ENCODE results near the gene ELOB. TPM values are rescaled to one million over a fixed set of nuclear protein-coding genes. Genes with fewer than 3 reads are reported as not detected.
A peak's percentile ranks its signal among the peaks of the same experiment; 100 is the strongest.

Gene ELOB
- total and polyA plus RNA-seq, 2 of the 8 experiments (the other 6 are each of a cell fraction or from before 2014, with no cell fraction given) = 237 to 1,357 TPM

- no peaks in the 10 kb centered on the region for H3K9me3 ChIP-seq (ENCODE audit: insufficient read depth in 2 of 2, low read depth in 1 of 2, low read length in 1 of 2)
- no peak for TF ChIP-seq RAD21 (IDR thresholded peaks at IDR 0.05 in 1 of 2, conservative IDR thresholded peaks at IDR 0.05 in 1 of 2; ENCODE audit: low read depth in 2 of 2, low read length in 2 of 2)
- TF ChIP-seq SAP30 (IDR thresholded peaks at IDR 0.05; ENCODE audit: insufficient read depth, insufficient replicate concordance, low read length) = no peak
- TF ChIP-seq SUZ12 (IDR thresholded peaks at IDR 0.05; ENCODE audit: low read length) = no peak
- no peak for TF ChIP-seq NANOG (IDR thresholded peaks at IDR 0.05; ENCODE audit: insufficient read depth, low read depth, low read length, poor library complexity, severe bottlenecking)
- TF ChIP-seq CTBP2 (IDR thresholded peaks at IDR 0.05; ENCODE audit: borderline replicate concordance, insufficient read depth, insufficient read length, low read length) = no peak
- no peak for TF ChIP-seq ZNF274 (IDR thresholded peaks at IDR 0.05; ENCODE audit: borderline replicate concordance, extremely low read depth, low read length)
- no peak for TF ChIP-seq RXRA (IDR thresholded peaks at IDR 0.05; ENCODE audit: insufficient read depth, low read depth, low read length)
- TF ChIP-seq SP1 (IDR thresholded peaks at IDR 0.05; ENCODE audit: low read depth, low read length) = no peak
- no peak for TF ChIP-seq KDM1A (IDR thresholded peaks at IDR 0.05; ENCODE audit: borderline replicate concordance, low read length)
- TF ChIP-seq BCL11A (IDR thresholded peaks at IDR 0.05; ENCODE audit: low read depth in 2 of 2, low read length in 2 of 2) = no peak
Observed at GRCh38 chr16:2779978-2780898, 3.2 kb upstream of the ELOB start.

More at GRCh38 chr16:2779978-2780898, 3.2 kb upstream of the ELOB start:
- H2BK12ac ChIP-seq (ENCODE audit: low read depth, low read length) = no peak overlapping the region
- 73% methylated on average over 17 of the region's 17 CpGs; no CpG with 5 or more reads in 1 of the 2 experiments for WGBS, 2 experiments (ENCODE audit: extremely low coverage in 1 of 2, insufficient coverage in 1 of 2, insufficient read length in 1 of 2, insufficient replicate concordance in 2 of 2, low coverage in 1 of 2, low lambda C conversion rate in 2 of 2, missing lambda C conversion rate in 1 of 2)
- H3K14ac ChIP-seq (ENCODE audit: insufficient read length) = no peak overlapping the region
- peaks cover 0 to 6% (median under 1%) of the 10 kb centered on the region in 4 experiments; a peak in 2 of 8 replicates for H3K36me3 ChIP-seq (ENCODE audit: control insufficient read depth in 2 of 4, insufficient read depth in 4 of 4, low read length in 3 of 4)
- ChIA-PET CTCF (ENCODE audit: partially characterized antibody) (no interaction called here), POLR2A (ENCODE audit: partially characterized antibody) (interaction anchor here (1.0 to 9.5 kb wide), 4 partner anchors 12 to 28 kb away, joined by 3 to 180 read pairs (median 26); partner anchors contain the start of gene SRRM2)
- H3K4me2 ChIP-seq (ENCODE audit: insufficient read depth in 1 of 2, low read depth in 2 of 2, low read length in 2 of 2) = no peak overlapping the region
- H2BK120ac ChIP-seq (replicated peaks; ENCODE audit: low read depth, low read length) = no peak overlapping the region
- no peak overlapping the region for H2AFZ ChIP-seq (ENCODE audit: low read length)
- H4K20me1 ChIP-seq (replicated peaks in 1 of 2; ENCODE audit: control insufficient read depth in 1 of 2, insufficient read depth in 2 of 2, low read length in 2 of 2) = peaks cover 0 to 3% of the 10 kb centered on the region in 2 experiments
- no peak overlapping the region for H3K23ac ChIP-seq (ENCODE audit: insufficient read length)
- H3K27me3 ChIP-seq (replicated peaks in 1 of 4; ENCODE audit: control insufficient read depth in 3 of 4, extremely low read depth in 1 of 4, insufficient read depth in 3 of 4, low read length in 3 of 4) = peaks cover 0 to 3% (median 0%) of the 10 kb centered on the region in 4 experiments; a peak in 1 of 7 replicates
- H2BK15ac ChIP-seq (ENCODE audit: low read length) = no peak overlapping the region
- H2AK5ac ChIP-seq (ENCODE audit: low read depth, low read length) = 0 out of 2 replicates have a peak overlapping the region, but pooled peaks have one; percentile 13
- peaks cover 0 to 4% (median under 1%) of the 10 kb centered on the region in 4 experiments; a peak in 5 of 7 replicates for H3K4me1 ChIP-seq (replicated peaks in 1 of 4; ENCODE audit: control insufficient read depth in 3 of 4, insufficient read depth in 4 of 4, low read length in 3 of 4)
- no peak overlapping the region for H2BK5ac ChIP-seq (ENCODE audit: low read depth, low read length)
- peaks cover 10% of the 10 kb centered on the region; the same call in 1 of the 2 replicates for H3K23me2 ChIP-seq (ENCODE audit: low read depth, low read length)
- no peak overlapping the region for H2BK20ac ChIP-seq (ENCODE audit: low read length)
- no peak overlapping the region for H3K4me3 ChIP-seq (ENCODE audit: extremely low read depth in 1 of 4, insufficient read depth in 2 of 4, low read depth in 3 of 4, low read length in 4 of 4)
- FAIRE-seq = no peak
- H3K9ac ChIP-seq (replicated peaks in 1 of 4; ENCODE audit: extremely low read depth in 1 of 4, low read depth in 3 of 4, low read length in 3 of 4) = no peak overlapping the region
- no peak overlapping the region for H3K56ac ChIP-seq (replicated peaks; ENCODE audit: insufficient read length, low read depth, low read length)
- H4K91ac ChIP-seq (replicated peaks; ENCODE audit: insufficient read length, low read length) = no peak overlapping the region
- no peak overlapping the region for H3K4ac ChIP-seq (replicated peaks; ENCODE audit: insufficient read length, low read depth, low read length)
- H3K18ac ChIP-seq (ENCODE audit: extremely low read depth, low read length) = no peak overlapping the region
- H3K27ac ChIP-seq (ENCODE audit: low read depth, low read length) = no peak overlapping the region
- H3K79me2 ChIP-seq (ENCODE audit: control insufficient read depth in 1 of 2, insufficient read depth in 2 of 2, low read length in 2 of 2) = peaks cover 12 to 21% of the 10 kb centered on the region in 2 experiments
- DNase-seq (ENCODE audit: low read depth in 1 of 2, low spot score in 2 of 2) = no peak
- H3K79me1 ChIP-seq (ENCODE audit: low read depth, low read length) = peaks cover 8% of the 10 kb centered on the region; the same call in 1 of the 2 replicates
- H4K8ac ChIP-seq (ENCODE audit: extremely low read depth, insufficient read depth, low read length) = peak overlapping the region; percentile 36; the same call in 1 of the 2 replicates
- H4K5ac ChIP-seq (ENCODE audit: insufficient read length, low read depth, low read length) = no peak overlapping the region
